Renal cortical epithelial cell (primary cell): ENCODE measurements around the gene SVEP1. TPM values are rescaled to one million over a fixed set of nuclear protein-coding genes. Genes with fewer than 3 reads are reported as not detected.

Experiments used
- DNase-seq: peaks from one replicate; pipeline ENCODE4 v3.0.0-alpha.2; 2011; ENCODE audit warnings: low read depth
- total RNA-seq: library from RNA; depleted of rRNA; stranded (reverse); fragments of >200 nt; gene quantifications from 2 replicates; pipeline ENCODE4 v1.2.3, GENCODE V29; 2014

SVEP1 gene
- total RNA-seq, 1 donor from 2014 or later: under 0.01 TPM

- DNase-seq: no peak
Observed at GRCh38 chr9:110320651-110321445, 258.7 kb downstream of the SVEP1 start.

GRCh38 chr9:110319781-110320492, 259.6 kb downstream of the SVEP1 start:
- DNase-seq: no peak

DNA sequence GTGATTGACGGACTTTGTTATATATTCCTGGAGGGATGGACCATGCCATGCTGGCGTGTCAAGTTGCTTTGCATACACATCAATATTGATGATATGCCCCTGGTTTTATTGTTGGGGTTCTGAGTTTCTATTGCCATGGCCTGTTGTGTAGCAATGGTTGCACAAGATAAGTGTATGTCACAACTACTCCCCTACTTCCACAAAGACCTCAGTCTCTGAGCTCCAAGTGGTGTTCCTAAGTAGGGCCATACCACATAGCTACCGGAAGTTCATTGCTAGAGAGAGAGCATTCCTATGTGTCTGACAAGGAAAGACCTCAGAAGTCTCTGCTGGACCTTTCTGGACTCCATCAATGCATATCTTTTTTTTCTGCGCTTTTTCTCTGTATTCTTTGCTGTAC, 261.6 kb downstream of the SVEP1 start:
- no peak for DNase-seq

GRCh38 chr9:110316261-110317075, 263.1 kb downstream of the SVEP1 start:
- no peak for DNase-seq

Other genes with a start within 250 kb of the SVEP1 start
- gene TXNDC8, start 241.9 kb downstream of the SVEP1 start, total RNA-seq: not detected in 2 replicates
- not detected in 2 replicates for gene MUSK, start 89.0 kb upstream of the SVEP1 start, total RNA-seq